Measurements from ENCODE around the gene CNPY3.

Gene CNPY3

DNA sequence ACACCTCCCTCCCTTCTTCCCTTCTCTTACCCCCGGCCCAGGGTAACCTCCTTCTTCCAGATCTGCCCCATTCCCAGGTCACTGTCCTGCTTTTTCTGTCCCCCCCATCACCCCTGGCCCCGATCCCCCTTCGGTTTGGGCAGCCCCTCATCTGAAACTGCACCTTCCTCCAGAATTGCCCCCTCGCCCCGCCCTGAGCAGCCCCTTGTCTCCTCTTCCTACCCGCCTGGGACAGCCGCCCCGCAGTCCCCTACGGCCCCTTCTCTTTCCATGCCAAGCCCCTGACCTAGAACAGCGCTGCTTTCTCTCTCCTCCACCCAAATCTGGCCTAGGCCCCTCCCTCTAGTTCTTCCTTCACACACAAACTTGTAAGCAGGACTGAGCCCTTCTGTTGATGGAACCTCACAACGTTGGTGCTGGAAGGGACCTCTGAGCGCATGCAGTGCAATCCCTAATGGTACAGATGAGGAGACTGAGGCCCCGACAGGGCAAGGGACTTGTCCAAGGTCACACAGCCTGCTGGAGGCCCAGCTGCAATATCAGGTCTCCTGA is 55.7 kb downstream of the CNPY3 start:
- DNase-seq = no peak

DNA sequence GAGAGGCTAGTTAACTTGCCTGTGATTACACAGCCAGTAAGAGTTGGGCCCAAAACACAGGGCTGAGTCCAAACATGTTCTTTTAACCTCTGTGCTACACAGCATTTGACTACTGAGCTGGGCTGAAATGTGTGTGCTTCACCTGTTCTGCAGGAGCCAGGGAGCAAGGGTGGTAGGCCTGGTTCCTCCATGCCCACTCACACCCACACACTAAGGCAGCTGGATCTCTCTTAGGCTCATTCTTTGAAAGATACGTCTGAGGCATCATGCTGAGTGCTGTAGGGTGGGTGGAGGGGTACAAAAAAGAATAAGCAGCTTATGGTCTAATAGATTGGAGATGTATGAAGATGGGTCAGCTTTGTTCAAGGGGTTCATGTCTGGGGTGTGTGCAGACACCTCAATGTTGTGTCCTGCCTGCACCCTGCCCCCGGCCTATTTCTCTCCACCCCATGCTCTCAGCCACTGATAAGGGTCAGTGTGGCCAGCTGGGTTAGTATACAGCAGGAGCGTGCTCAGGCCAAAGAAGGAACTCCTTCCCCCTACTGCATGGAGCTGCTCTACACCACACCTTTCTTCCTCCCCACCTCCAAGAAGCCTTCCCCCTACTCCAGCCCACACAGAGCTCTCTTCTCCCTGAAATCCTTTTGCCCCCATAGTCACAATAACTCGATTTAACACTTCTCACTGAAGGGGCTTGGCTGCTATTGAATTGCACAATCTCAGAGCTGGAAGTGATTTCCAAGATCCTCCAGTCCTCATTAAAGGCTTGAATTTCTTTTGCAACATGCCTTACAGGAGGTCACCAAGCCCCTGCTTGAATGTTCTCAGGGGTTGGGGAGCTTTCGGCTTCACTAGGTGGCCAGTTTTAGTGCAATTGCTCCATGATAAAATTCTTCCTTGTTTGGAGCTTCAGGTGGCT is 58.5 kb downstream of the CNPY3 start:
- no peak for DNase-seq

DNA sequence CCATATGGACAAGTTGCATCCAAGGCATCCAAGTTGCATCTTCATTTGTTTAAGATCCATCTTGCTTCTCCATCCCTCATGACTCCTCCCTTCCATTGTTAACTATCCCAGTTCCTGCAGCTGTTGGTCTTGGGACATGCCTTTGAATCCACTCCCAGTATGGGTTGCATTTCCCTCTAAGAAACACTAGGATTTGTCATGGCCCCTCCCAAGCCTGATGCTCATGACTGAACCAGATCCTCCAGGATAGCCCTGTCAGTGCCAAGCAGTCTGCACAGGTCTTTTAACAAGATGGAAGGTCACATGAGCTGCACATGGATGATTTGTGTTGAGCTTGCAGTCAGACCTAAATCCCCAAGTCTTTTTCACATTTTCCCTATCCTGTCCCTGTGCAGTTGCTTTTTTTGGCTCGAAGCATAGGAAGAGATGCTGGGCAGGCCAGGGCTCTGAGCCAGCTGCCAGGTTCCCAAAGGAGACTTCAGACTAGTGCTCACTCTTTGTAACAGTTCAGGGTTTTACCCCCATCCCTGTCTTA is 59.3 kb downstream of the CNPY3 start:
- no peak for DNase-seq

All from right forelimb (tissue), 1 donor.